Fibroblast of skin of right quadriceps (primary cell): ENCODE measurements around the gene MUC4.
A peak's percentile ranks its signal among the peaks of the same experiment; 100 is the strongest.

Experiments used
- DNase-seq: peaks from one replicate; pipeline ENCODE4 v3.0.0-alpha.2; 2013

MUC4 gene, protein sequence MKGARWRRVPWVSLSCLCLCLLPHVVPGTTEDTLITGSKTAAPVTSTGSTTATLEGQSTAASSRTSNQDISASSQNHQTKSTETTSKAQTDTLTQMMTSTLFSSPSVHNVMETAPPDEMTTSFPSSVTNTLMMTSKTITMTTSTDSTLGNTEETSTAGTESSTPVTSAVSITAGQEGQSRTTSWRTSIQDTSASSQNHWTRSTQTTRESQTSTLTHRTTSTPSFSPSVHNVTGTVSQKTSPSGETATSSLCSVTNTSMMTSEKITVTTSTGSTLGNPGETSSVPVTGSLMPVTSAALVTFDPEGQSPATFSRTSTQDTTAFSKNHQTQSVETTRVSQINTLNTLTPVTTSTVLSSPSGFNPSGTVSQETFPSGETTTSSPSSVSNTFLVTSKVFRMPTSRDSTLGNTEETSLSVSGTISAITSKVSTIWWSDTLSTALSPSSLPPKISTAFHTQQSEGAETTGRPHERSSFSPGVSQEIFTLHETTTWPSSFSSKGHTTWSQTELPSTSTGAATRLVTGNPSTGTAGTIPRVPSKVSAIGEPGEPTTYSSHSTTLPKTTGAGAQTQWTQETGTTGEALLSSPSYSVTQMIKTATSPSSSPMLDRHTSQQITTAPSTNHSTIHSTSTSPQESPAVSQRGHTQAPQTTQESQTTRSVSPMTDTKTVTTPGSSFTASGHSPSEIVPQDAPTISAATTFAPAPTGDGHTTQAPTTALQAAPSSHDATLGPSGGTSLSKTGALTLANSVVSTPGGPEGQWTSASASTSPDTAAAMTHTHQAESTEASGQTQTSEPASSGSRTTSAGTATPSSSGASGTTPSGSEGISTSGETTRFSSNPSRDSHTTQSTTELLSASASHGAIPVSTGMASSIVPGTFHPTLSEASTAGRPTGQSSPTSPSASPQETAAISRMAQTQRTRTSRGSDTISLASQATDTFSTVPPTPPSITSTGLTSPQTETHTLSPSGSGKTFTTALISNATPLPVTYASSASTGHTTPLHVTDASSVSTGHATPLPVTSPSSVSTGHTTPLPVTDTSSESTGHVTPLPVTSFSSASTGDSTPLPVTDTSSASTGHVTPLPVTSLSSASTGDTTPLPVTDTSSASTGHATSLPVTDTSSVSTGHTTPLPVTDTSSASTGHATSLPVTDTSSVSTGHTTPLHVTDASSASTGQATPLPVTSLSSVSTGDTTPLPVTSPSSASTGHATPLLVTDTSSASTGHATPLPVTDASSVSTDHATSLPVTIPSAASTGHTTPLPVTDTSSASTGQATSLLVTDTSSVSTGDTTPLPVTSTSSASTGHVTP (N-terminal part only)

DNA sequence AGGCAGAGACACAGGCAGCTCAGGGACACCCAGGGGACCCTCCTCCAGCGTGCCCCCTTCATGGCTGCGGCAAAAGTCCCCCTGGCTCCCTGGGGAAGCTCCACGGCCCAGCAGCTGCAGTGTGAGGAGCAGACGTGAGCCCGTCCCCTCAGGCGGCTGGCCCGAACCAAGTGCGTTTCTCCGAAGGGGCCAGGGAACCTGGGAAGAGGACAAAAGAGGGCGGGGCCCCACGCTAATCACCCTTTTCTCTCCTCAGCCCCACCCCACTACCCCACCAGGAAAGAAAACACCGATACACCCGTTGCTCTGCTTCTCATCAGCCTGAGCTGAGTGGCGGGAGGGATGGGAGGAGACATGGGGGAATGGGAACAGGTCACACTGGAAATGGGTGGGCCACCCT, at the start of gene MUC4:
MUC4 (minus strand) TSS at position 174 of the 400 bp plus-strand sequence; CDS start at position 62, 112 bp downstream.
- no peak for DNase-seq

DNA sequence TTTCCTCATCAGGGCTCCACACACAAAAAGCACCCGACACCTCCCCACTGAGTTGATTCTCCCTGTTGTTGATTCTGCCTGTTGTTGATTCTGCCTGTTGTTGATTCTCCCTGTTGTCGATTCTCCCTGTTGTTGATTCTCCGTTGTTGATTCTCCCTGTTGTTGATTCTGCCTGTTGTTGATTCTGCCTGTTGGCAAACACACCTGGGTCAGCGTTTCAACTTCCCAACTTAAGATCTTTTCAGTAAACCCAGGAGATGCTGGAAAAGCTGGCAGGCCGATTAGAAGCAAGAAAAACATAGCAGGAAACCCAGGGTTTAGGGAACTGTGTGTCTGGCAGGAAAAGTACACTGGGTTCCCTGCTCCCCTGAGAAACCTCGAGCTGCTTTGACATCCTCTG, 48.7 kb upstream of the MUC4 start:
- DNase-seq = no peak

DNA sequence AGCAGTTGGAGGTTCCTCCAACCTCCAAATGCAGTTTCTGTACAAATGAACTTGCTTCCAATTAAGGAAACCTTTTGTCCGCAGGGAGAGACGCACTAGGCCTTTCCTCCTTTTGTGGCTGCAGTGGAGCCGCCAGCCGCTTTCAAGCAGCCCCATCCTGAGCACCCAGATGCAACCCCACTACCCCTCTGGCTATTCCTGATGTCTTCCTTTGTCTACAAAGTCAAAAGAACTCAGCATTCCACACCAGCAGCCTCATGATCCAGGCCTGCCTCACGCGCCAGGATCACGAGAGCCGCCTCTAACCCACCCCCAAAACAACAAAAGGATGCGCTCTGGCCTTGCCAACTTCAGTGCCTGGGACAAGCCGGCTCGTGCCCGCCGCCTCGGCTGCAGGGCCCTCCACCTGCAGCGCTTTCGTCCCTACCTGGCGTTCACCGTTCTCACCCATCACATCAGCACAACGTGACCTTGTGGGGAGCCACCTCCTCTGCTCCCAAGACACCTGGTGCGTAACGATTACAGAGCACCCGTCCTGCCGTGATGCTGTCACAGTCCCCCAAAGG, 48.2 kb upstream of the MUC4 start:
- DNase-seq = no peak

DNA sequence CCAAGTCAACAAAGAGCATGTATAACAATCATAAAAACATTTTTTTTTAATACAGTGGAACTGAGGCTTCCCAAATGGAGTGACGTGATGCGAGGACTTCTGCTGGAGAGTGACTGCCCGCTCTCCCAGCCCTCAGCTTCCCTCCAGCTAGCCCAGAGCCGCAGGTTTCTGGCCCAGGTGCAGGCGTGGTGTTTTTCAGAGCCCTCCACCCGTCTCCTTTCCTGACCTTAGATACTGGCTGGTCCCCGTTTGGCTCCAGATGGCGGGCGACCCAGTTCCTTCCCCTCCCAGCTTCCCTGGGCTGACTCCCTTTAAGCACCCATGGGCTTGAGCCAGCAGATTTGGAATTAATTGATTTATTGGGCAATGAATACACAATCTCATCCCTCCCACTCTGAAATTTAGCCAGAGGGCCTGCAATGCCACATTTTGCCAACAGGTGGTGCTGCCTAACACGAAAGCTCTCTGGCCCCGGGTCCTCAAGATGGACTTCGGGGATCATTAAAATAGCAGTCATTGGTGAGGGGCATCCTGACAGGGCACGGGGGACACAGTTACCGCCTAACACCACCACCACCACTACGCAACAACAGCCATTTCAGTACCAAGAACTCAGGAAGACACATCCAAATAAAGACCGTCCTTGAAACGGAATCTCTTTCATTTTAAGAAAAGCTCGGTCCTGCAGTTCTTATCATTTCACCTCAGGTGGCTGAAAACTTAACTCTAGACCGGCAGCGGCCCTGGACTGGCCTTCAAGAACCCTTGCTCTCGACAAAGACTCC, 47.5 kb upstream of the MUC4 start:
- DNase-seq = peak; percentile 58

DNA sequence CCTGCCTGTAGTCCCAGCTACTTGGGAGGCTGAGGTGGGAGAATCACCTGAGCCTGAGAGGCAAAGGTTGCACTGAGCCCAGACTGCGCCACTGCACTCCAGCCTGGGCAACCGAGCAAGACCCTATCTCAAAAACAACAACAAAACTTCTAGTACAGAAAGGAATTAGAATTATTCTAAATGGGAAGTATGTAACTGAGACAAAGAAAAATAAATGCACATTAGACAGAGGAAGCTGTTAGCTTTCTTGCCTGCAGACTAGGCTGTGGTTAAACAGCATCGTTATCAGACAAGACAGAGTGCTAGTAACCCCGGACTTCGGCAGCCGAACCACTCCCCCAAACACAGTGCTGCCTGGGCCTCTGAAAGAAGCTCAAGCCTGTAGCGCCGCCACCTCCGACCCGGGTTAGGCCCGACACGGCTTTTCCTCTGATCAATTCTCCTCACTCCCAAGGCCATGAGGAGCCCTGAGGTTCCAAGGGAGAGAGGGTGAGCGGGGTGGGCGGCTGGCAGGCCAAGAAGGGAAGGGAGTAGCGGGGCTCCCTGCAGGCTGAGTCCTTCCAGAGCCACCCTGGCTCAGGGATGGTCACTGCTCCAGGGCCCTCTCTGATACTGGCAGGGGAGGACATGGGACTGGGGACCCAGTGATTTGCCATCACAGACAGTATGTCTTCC, 44.8 kb upstream of the MUC4 start:
- no peak for DNase-seq

DNA sequence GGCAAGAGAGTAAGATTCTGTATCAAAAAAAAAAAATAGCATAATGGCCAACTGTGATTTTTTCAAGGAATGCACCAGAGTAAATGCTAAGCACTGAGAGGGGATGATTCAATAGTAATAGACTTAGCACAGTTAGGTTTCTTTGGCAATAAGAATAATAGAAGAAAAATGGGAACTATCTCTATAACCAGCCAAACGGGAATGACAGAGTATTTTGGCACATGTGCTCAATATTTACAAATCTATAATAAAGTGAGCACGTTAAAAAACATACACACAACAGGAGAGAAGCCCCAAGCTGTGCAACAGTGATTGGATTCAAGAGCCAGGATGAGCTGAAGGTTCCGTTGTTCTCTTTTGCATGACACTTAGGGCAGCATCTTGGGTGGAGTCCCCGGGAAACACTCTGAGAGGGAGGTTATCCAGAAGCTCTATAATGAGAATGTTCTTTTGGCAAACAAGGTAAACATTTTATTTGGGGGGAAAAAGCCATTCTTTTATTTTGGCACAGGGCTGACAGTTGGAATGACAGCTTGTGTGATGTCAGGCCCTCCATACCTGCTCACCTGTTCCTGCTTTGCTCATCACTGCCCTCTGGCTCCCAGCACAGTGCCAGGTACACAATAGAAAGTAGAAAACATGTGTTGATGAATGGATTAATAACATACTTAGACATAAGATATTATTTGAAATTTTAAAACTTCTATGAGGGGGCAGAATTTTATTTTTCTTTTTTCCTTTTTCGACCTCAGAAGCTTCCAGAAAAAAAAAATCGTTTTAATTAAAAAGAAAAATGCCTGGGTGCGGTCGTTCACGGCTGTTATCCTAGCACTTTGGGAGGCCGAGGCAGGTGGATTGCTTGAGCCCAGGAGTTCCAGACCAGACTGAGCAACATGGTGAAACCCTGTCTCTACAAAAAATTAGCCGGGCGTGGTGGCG, 44.0 kb upstream of the MUC4 start:
- DNase-seq = no peak

DNA sequence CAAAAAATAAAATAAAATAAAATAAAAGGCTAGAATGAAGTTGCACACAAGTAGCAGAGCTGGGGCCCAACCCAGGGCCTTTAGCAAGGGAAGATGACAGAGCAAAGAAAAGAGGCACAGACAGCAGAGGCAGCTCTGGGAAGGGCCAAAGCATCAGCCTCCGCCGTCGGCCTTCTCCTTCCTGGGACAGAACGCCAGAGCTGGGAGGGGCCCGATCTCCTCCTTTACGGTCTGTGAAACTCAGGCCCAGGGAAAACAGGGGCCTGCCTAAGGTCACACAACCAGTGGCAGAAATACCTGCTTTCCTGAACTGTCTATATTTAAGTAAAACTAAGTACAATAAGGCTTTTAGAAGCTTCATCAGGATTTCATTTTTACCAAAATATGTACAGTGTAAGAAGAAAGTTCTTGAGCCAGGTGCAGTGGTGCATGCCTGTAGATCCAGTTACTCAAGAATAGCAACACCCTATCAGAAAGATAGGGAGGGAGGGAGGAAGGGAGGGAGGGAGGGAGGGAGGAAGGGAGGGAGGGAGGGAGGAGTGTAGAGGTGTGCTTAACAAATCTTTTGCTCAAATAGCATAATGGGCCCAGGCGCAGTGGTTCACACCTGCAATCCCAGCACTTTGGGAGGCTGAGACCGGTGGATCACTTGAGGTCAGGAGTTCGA, 43.0 kb upstream of the MUC4 start:
- DNase-seq = no peak

DNA sequence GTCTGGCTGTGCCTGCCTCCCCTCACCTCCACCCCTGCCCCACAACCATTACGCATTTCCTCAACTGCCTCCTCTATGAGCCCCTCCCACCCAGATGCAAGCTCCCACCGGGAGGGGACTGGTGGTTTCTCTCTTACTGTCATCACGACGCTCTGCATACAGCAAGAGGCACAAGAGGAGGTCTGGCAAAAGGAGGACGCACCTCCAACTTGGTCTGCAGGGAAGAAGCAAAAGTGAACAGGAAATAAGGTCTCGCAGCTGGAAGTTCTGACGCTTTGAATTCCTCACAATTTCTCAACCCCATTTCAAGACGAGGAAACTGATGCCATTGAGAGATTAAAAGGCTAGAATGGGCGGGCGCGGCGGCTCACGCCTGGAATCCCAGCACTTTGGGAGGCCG, 42.3 kb upstream of the MUC4 start:
- DNase-seq = no peak

DNA sequence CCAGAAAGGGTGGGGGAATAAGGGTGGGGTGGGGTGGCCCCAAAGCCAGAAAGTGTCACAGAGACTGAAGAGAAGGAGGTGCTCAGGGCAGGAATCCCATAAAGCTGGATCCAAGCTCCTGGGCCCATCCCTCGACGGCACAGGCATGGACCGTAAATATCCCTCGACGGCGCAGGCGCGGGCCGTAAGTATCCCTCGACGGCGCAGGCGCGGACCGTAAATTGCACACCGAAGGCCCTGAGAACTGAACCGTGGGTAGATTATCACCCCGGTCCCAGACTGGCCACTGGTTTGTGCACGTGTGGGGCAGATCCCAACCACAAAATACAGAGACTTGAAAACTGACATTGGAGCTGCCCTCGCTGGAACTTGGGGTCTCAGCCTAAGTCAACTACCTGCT, 41.3 kb upstream of the MUC4 start:
- DNase-seq = no peak

DNA sequence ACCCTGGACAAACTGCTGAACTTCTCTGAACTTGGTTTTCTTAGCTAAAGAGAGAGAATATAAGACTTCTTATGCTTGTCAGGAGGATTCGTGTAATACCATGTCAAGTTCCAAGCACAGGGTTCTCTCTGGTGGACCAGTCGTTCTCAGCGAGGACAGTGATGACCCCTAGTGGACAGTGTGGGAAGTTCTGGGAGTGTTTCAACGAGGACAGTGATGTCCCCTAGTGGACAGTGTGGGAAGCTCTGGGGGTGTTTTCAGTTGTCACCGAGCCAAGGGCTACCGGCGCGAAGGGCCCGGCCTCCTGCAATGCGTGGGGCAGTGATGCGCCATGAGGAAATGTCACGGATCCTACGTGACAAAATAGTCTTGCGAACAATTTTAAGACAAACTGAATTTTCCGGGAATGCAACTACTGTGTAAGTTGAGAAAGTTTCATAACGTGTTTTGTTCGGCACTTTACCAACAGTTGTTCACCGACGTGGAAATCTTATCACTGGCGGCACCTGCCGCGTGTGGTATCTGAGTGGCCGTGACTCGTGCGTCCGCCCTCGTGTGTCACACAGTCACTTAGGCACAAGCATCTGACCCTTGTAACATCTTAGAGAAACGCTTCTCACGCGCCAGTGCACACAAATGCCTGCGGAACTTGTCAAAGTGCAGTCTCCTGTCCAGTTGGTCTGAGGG, 39.3 kb upstream of the MUC4 start:
- DNase-seq = peak; percentile 83

DNA sequence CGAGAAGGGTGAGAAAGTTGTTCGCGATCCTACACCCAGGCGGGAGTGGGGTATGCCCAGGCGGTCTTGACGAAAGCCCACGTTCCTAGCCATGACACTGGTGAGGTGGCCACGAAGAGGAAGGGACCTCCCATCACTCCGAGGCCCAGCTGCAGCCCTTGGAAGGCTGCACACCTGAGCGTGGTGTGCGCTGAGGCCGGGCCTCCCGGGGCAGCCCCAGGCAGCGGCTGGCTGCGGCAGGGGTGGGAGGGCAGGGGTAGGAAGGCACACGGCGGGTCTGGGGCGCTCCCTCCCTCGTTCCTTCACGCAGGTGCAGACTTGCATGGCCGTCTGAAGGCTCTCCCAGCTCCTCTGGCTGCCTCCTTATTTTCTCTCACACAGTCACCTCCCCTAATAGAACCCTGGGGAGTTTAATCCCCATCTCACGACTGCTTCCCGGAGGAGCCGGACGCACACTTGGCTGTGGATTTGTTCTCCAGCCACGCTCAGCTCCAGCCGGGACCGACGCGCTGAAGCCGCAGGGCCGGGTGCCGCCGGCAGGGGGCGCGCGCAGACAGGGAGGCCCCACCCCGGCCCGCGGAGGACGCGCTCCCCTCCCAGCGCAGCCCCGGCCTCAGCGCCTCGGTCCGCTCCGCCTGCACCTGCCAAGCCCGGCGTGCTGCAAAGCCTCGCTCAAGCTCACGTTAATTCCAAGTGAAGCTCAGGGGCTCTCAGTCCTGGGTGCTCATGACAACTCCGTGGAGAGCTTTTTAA, 37.8 kb upstream of the MUC4 start:
- peak; percentile 25 for DNase-seq

DNA sequence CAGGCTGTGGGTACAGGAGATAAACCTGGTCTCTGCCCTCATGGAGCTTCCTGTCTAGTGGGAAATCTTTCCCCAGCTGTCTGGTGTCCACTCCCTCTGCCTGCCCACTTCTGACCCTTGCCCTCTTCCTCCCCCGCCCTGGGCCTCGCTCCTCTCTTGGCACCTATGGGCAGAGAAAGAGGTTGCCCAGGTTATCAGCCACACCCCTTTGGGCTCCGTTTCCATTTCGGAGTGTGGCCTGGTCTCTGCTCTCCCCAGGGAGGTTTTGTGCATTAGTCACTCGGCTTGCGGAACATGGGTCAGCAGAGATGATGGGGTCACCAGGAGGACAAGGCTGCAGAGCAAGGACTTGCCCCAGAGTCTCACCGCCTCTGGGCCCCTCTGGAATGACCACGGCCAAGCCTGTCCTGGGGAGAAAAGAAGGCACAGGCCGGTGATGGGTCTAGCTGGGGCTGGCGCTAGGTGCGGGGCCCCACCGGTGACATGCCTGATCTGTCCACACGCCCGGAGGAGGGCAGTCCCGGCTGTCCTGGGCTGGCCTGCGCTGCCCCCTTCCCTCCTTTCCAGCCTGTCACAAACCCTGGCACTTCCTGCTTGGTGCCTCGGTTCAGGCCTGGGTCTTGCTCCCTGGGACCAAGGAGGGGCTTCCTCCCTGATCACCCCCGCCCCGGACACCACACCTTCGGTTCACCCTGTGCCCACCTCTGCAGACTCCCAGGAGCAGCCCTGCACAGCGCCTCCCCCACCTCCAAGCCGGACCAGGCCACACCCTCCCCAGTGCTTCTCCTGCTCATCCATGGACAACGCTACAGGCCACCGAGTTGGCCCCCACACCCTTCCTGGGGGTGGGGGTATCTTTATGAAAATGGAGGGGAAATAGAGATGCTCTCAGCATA, 35.6 kb upstream of the MUC4 start:
- no peak for DNase-seq

DNA sequence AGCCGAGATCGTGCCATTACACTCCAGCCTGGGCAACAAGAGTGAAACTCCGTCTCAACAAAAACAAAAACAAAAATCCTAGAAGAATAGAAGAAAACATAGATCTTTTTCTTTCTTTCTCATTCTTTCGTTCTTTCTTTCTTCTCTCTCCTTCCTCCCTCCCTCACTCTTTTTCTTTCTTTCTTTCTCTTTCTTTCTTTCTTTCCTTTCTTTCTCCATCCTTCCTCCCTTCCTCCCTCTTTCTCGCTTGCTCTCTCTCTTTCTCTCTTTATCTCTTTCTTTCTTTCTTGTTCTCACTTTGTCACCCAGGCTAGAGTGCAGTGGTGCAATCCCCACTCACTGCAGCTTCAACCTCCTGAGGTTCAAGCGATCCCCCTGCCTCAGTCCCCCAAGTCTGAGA, 33.8 kb upstream of the MUC4 start:
- DNase-seq = no peak

DNA sequence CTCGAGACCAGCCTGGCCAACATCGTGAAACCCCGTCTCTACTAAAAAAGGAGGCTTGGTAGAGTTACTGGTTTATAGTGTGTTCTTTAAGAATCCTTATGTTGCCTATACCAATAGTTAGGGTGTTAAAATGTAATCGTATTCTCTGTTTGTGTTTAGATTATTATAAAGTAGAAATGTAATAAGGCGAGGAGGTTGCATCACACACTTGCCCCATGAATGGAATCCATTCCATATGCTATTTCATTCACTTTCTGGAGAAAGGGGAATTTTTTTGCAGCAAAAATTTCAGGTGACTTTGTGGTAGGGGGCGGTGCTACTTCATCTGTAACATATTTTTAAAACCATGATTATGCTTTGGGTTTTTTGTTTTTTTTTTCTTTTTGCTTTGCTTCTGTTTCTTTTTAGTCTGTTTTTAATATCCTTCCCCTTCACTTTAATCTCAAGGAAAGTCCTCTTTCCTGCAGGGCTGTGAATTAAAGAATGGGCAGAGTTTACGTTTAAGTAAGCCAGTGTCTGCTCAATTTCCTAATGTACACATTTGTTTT, 33.0 kb upstream of the MUC4 start:
- no peak for DNase-seq

DNA sequence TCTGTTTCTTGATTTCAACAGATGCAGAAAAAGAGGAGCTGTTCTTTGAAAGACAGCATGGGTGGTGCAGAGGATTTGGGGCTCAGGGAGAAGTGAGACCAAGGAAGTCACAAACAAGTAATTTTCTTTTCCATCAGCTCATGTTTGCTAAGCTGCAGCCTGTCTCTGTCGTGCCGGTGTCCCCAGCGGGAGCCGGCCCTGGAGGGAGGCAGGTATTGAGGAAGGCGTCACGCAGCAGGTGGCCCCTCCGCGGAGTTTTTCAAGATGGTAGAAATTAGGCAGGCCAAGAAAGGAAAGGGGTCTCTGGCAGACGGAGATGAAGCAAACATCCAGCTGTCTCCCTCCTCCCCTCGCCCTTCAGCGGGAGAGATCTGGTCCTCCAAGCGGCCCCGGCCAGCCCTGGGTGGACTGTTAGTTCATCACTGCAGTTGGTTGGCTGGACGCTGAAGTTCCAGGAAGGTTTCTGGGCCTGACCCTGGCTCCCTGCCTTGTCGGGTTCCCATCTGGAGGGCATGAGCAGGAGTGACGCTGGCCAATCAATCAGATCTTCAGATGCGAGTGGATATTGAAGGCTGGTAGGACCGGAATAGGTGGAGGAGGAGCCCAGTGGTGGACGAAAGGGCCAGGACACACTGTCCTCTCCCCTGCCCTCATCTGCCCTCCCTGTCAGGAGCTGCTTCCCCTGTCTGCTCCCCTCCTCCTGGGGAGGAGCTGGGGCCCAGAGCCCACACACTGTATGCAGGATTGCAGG, 27.7 kb upstream of the MUC4 start:
- DNase-seq = no peak

DNA sequence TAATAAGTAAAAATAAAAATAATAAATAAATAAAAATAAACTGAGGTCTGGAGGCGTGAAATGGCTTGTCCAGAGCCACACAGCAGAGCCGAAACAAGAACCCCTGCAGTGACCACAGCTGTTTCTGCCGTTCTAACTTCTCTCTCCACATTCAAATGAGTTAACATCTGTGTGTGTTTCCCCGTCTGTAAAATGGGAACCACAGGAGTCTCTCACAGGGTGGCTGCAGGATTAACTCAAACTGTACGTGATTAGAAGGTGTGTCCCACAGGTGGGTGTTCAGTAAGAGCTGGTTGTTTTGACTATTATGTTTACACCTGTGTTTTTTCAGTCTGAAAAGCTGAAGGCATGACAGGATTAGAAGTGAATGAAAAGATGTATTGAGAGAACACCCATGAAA, 27.0 kb upstream of the MUC4 start:
- DNase-seq = no peak
